Measurements from ENCODE around the gene DCUN1D3. TPM values are rescaled to one million over a fixed set of nuclear protein-coding genes. Genes with fewer than 3 reads are reported as not detected.
"Not testable (repeated sequence)": the region's sequence is repeated elsewhere in the genome, so short reads cannot be mapped to it uniquely, and the experiment has no call there.

DCUN1D3 gene
- total RNA-seq: 1 to 10 TPM; 3.9 to 4.0 TPM
- 8.3 to 24.2 reads per million in 2 donors for total RNA-seq

GRCh38 chr16:20900299-20901067, at the start of gene DCUN1D3, which contains the start of gene LYRM1:
DCUN1D3 (minus strand) TSS chr16:20900358; CDS start chr16:20862538, 37,820 bp downstream.
LYRM1 (plus strand) TSS chr16:20900771; CDS start chr16:20915556, 14,785 bp downstream.
- Mint-ChIP-seq H3K4me3 (peak within 1 kb of the TSS; percentile 97), H3K36me3 (ENCODE audit: low read depth) (peaks cover 3% of the 10 kb centered on the region), H3K27ac (peak within 1 kb of the TSS; percentile 97), H3K27me3 (no peaks in the 10 kb centered on the region), H3K4me1 (peaks cover 64% of the 10 kb centered on the region)
- ATAC-seq (peak; percentile 82), DNase-seq (peak; percentile 64 to 85 (median 82))
- H3K9me3 ChIP-seq (ENCODE audit: control insufficient read depth, low read length, poor library complexity, severe bottlenecking): no peaks in the 10 kb centered on the region

GRCh38 chr16:20949660-20950059, 49.5 kb upstream of the DCUN1D3 start:
- no peak for DNase-seq
- Mint-ChIP-seq H3K27me3 (peaks cover 15% of the 10 kb centered on the region), H3K4me1 (peaks cover 7% of the 10 kb centered on the region), H3K36me3 (ENCODE audit: low read depth) (no peaks in the 10 kb centered on the region), H3K4me3 (no peak overlapping the region), H3K27ac (no peak overlapping the region)
- ATAC-seq: no peak
- no peaks in the 10 kb centered on the region for H3K9me3 ChIP-seq (ENCODE audit: control insufficient read depth, low read length, poor library complexity, severe bottlenecking)

GRCh38 chr16:20948444-20948843, 48.3 kb upstream of the DCUN1D3 start:
- no peak for ATAC-seq
- no peak overlapping the region for H3K27ac Mint-ChIP-seq
- no peak overlapping the region for H3K4me3 Mint-ChIP-seq
- H3K36me3 Mint-ChIP-seq (ENCODE audit: low read depth): no peaks in the 10 kb centered on the region
- H3K27me3 Mint-ChIP-seq: peaks cover 15% of the 10 kb centered on the region
- H3K9me3 ChIP-seq (ENCODE audit: control insufficient read depth, low read length, poor library complexity, severe bottlenecking): no peaks in the 10 kb centered on the region
- H3K4me1 Mint-ChIP-seq: peaks cover 9% of the 10 kb centered on the region
- no peak for DNase-seq

GRCh38 chr16:20946015-20946629, 46.0 kb upstream of the DCUN1D3 start:
- peaks cover 11% of the 10 kb centered on the region for H3K27me3 Mint-ChIP-seq
- H3K36me3 Mint-ChIP-seq (ENCODE audit: low read depth): no peaks in the 10 kb centered on the region
- H3K4me3 Mint-ChIP-seq: no peak overlapping the region
- peak overlapping the region; percentile 81 for H3K27ac Mint-ChIP-seq
- ATAC-seq (no peak), DNase-seq (no peak)
- H3K9me3 ChIP-seq (ENCODE audit: control insufficient read depth, low read length, poor library complexity, severe bottlenecking): no peaks in the 10 kb centered on the region
- peaks cover 14% of the 10 kb centered on the region for H3K4me1 Mint-ChIP-seq

GRCh38 chr16:20945575-20945875, 45.4 kb upstream of the DCUN1D3 start:
- peak overlapping the region; percentile 81 for H3K27ac Mint-ChIP-seq
- H3K27me3 Mint-ChIP-seq; DNase-seq; ATAC-seq; H3K4me3 Mint-ChIP-seq; H3K36me3 Mint-ChIP-seq (ENCODE audit: low read depth); H3K9me3 ChIP-seq (ENCODE audit: control insufficient read depth, low read length, poor library complexity, severe bottlenecking): not testable (repeated sequence)
- H3K4me1 Mint-ChIP-seq: peaks cover 14% of the 10 kb centered on the region

- H3K27me3 Mint-ChIP-seq: peaks cover under 1% of the 10 kb centered on the region
- ATAC-seq (peak; percentile 80), DNase-seq (no peak)
- no peak overlapping the region for H3K4me3 Mint-ChIP-seq
- no peaks in the 10 kb centered on the region for H3K36me3 Mint-ChIP-seq (ENCODE audit: low read depth)
- no peaks in the 10 kb centered on the region for H3K9me3 ChIP-seq (ENCODE audit: control insufficient read depth, low read length, poor library complexity, severe bottlenecking)
- H3K27ac Mint-ChIP-seq: peak overlapping the region; percentile 81
- peaks cover 14% of the 10 kb centered on the region for H3K4me1 Mint-ChIP-seq
Measured at GRCh38 chr16:20944861-20945574, 44.9 kb upstream of the DCUN1D3 start.

- DNase-seq: no peak
- Mint-ChIP-seq H3K4me1 (peaks cover 14% of the 10 kb centered on the region), H3K36me3 (ENCODE audit: low read depth) (no peaks in the 10 kb centered on the region), H3K27me3 (no peaks in the 10 kb centered on the region), H3K4me3 (no peak overlapping the region), H3K27ac (no peak overlapping the region)
- ATAC-seq: no peak
- H3K9me3 ChIP-seq (ENCODE audit: control insufficient read depth, low read length, poor library complexity, severe bottlenecking): no peaks in the 10 kb centered on the region
Measured at GRCh38 chr16:20942256-20942655, 42.1 kb upstream of the DCUN1D3 start.

GRCh38 chr16:20941636-20941926, 41.4 kb upstream of the DCUN1D3 start:
- Mint-ChIP-seq H3K4me1 (peaks cover 14% of the 10 kb centered on the region), H3K27ac (no peak overlapping the region), H3K4me3 (no peak overlapping the region), H3K27me3 (peaks cover 6% of the 10 kb centered on the region), H3K36me3 (ENCODE audit: low read depth) (no peaks in the 10 kb centered on the region)
- H3K9me3 ChIP-seq (ENCODE audit: control insufficient read depth, low read length, poor library complexity, severe bottlenecking): no peaks in the 10 kb centered on the region
- DNase-seq (no peak), ATAC-seq (no peak)

- no peak overlapping the region for H3K4me3 Mint-ChIP-seq
- no peak for DNase-seq
- H3K9me3 ChIP-seq (ENCODE audit: control insufficient read depth, low read length, poor library complexity, severe bottlenecking): no peaks in the 10 kb centered on the region
- no peaks in the 10 kb centered on the region for H3K36me3 Mint-ChIP-seq (ENCODE audit: low read depth)
- peaks cover 12% of the 10 kb centered on the region for H3K4me1 Mint-ChIP-seq
- ATAC-seq: no peak
- H3K27me3 Mint-ChIP-seq: peaks cover 10% of the 10 kb centered on the region
- H3K27ac Mint-ChIP-seq: no peak overlapping the region
Measured at GRCh38 chr16:20940871-20941635, 40.9 kb upstream of the DCUN1D3 start.

GRCh38 chr16:20939611-20940010, 39.5 kb upstream of the DCUN1D3 start:
- no peak overlapping the region for H3K27ac Mint-ChIP-seq
- DNase-seq (no peak), ATAC-seq (no peak)
- H3K27me3 Mint-ChIP-seq: peaks cover 10% of the 10 kb centered on the region
- no peak overlapping the region for H3K4me3 Mint-ChIP-seq
- no peaks in the 10 kb centered on the region for H3K36me3 Mint-ChIP-seq (ENCODE audit: low read depth)
- no peaks in the 10 kb centered on the region for H3K9me3 ChIP-seq (ENCODE audit: control insufficient read depth, low read length, poor library complexity, severe bottlenecking)
- H3K4me1 Mint-ChIP-seq: peaks cover 7% of the 10 kb centered on the region

- no peaks in the 10 kb centered on the region for H3K9me3 ChIP-seq (ENCODE audit: control insufficient read depth, low read length, poor library complexity, severe bottlenecking)
- DNase-seq (no peak), ATAC-seq (no peak)
- peaks cover 5% of the 10 kb centered on the region for H3K4me1 Mint-ChIP-seq
- H3K36me3 Mint-ChIP-seq (ENCODE audit: low read depth): no peaks in the 10 kb centered on the region
- no peak overlapping the region for H3K27ac Mint-ChIP-seq
- peaks cover 10% of the 10 kb centered on the region for H3K27me3 Mint-ChIP-seq
- no peak overlapping the region for H3K4me3 Mint-ChIP-seq
Measured at GRCh38 chr16:20938426-20938825, 38.3 kb upstream of the DCUN1D3 start.

- H3K27ac Mint-ChIP-seq: no peak overlapping the region
- DNase-seq: no peak
- peaks cover 3% of the 10 kb centered on the region for H3K4me1 Mint-ChIP-seq
- H3K27me3 Mint-ChIP-seq: peaks cover 10% of the 10 kb centered on the region
- H3K4me3 Mint-ChIP-seq: no peak overlapping the region
- ATAC-seq: no peak
- H3K36me3 Mint-ChIP-seq (ENCODE audit: low read depth): no peaks in the 10 kb centered on the region
- no peaks in the 10 kb centered on the region for H3K9me3 ChIP-seq (ENCODE audit: control insufficient read depth, low read length, poor library complexity, severe bottlenecking)
Measured at GRCh38 chr16:20937736-20938135, 37.6 kb upstream of the DCUN1D3 start.

- no peaks in the 10 kb centered on the region for H3K36me3 Mint-ChIP-seq (ENCODE audit: low read depth)
- peaks cover 10% of the 10 kb centered on the region for H3K27me3 Mint-ChIP-seq
- H3K27ac Mint-ChIP-seq: no peak overlapping the region
- DNase-seq: no peak
- no peak overlapping the region for H3K4me3 Mint-ChIP-seq
- ATAC-seq: no peak
- H3K4me1 Mint-ChIP-seq: no peaks in the 10 kb centered on the region
- H3K9me3 ChIP-seq (ENCODE audit: control insufficient read depth, low read length, poor library complexity, severe bottlenecking): no peaks in the 10 kb centered on the region
Measured at GRCh38 chr16:20933589-20933988, 33.4 kb upstream of the DCUN1D3 start.
